OCI-LY1 (cell line): ENCODE results near the gene MCF2L.

Experiments
- CTCF ChIP-seq: fragments of 200-600 bp; sonication (generic), shearing (Covaris generic); IDR thresholded peaks from 2 replicates; pipeline ENCODE4 v1.5.1; 2017; ENCODE audit warnings: mild to moderate bottlenecking, antibody characterized with exemption, low read length, moderate library complexity, mixed read lengths
- EZH2 ChIP-seq: fragments of 200-600 bp; sonication (generic), shearing (Covaris generic); IDR thresholded peaks from 2 replicates; pipeline ENCODE4 v1.8.0; 2017; ENCODE audit warnings: borderline replicate concordance, mixed run types, mild to moderate bottlenecking, antibody characterized with exemption, low read length, moderate library complexity, mixed read lengths

GRCh38 chr13:112977525-112977924 lies 8.5 kb downstream of the MCF2L start:
- TF ChIP-seq CTCF, result no peak
- no peak for TF ChIP-seq EZH2
